ENCODE measurements around the gene HSD17B8.
A peak's percentile ranks its signal among the peaks of the same experiment; 100 is the strongest.

Gene HSD17B8

DNA sequence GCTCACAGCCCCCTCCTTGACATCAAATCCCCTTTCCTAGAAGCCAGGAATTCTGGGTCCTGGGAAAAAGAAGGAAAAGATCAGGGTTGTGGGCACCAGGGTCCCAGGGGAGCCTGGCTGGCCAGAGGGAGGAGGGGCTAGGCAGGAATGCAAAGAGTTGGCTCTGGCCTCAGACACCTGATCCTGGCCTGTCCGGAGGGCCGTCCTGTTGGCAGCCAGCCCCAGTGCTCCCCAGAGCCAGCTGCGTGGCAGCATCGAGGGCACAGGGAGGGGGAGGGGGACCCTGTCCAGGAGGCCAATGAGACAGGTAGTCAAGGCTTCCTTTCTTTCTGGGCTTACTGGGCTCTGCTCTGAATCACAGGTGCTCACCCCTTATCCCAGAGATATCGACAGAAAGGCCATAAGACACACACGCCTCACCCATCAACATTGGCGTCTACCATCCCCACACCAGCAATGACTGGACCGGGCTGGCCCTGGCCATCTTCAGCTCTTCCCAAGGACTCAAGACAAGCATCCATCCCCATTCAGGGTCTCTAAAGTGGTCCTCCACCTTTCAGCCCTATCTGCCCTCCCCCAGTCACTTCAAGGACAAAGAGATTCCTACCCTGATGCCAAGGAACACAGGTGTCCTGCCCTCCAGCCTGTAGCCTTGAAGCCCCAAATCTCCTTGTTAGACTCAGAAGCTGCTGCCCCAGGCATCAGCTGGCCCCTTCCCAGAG, 12.9 kb upstream of the HSD17B8 start:
- DNase-seq (ENCODE audit: low read depth in 2 of 2), result no peak

DNA sequence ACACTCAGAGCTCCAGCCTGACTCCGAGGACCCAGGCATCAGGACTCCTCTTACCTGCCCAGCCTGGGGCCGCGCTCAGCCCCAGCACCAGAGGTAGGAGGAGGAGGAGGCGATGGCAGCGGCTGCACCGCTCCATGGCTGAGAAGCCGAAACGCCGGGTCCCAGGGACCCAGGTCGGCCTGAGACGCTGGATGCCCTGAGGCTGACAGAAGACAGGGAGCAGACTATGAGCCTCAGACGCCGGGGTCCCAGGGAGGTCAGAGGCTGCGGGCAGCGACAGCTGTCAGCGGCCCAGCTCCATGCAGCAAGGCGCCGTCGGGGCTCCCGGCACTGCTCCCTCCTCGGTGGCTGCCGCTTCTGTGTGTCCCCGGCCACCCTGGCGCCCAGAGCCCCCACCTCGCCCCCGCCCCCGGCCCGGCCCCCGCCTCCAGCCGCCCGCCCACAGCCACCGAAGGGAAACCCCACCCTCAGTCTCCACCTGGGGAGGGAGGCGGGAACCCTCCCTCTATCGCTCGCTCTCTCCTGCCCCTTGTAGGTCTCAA, 12.3 kb upstream of the HSD17B8 start, which contains the start of gene COL11A2:
Gene COL11A2 (minus strand): TSS at position 363 of the 542 bp plus-strand sequence. CDS start 227 bp downstream, at position 136.
- DNase-seq (ENCODE audit: low read depth in 2 of 2), result no peak

DNA sequence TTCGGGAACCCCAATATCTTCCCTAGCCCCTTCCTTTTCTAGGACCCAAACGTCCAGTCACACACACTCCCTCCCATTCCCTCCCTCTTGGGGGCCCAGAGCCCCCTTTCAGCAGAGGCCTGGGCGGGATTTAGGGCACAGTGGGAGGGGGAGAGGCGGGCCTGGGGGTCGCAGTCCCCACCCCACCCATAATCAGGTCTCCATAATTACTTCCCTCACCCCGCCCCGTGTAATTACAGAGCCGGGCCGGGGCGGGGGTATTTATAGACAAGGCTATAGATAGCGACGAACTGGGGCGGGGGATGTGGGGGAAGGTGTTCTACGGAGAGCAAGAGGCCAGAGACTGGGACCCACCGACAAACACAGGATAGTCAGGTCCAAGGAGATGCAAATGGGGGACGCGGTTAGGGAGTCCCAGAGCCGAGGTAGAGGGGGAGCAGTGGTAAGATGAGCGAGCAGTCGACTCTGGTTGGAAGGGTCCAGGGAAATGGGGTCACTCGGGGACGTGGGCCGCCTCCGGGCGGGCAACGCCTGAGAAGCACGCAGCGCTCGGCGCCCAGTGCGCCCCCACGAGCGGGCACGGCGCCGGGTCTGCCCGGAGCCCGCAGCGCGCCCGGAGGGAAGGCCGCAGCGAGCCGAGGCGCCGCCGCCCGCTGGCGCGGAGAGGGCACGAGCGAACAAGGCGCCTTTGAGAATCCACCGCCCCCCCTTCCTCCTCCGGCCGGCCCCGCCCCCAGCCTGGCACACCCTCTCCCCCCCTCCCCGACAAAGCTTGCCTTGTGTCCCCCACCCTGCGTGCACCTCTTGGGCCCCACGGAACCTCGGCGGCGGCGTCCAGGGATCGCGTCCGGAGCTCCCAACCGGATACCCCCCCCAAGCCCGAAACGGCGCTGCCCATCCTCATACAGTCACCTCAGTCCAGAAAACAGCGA, 11.5 kb upstream of the HSD17B8 start:
- DNase-seq (ENCODE audit: low read depth in 2 of 2), result no peak

DNA sequence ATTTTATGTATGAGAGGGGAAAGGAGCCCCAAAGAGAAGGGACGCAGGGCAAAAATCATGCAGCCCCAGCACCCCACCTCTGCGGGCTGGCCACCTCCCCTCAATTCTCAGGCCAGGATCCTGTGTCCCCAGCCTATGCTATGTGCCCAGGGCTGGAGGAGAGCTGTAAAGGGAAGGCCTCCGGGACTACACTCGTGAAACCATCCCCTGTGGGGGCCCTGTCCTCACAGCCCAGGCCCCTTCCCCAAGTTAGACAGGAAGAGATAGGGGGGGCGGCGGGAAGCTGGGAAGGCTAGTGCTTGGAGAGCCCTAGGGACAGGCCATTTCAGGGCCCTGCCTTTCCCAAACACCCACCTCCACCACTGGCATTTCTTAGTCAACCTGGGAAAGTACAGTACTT, 10.8 kb upstream of the HSD17B8 start:
- DNase-seq (ENCODE audit: low read depth in 2 of 2), result no peak

DNA sequence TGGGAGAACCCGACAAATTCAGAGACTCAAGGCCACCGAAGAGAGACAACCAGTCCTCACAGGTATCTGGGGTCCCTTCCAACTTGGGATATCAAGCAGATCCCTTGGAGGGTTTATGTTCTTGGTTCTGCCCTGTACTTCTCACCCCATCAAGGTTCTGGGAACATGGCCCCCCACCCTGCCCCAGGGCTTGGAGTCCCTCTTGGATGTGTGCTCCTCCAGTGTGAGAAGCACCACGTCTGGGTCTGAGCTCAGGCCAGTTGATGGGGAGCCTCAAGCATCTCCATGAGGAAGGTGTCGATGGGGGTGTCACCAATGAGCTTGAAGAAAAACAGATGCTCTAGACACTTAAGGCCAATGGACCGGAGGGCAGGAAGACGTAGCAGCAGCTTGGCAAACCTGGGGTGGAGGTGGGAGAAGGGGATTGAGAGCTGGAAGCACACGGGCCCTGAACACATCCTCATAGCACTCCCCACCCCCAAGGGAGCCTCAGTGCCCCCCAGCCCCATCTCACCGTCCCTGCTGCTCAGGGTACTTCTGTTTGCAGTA, 9.9 kb upstream of the HSD17B8 start:
- no peak for DNase-seq (ENCODE audit: low read depth in 2 of 2)

DNA sequence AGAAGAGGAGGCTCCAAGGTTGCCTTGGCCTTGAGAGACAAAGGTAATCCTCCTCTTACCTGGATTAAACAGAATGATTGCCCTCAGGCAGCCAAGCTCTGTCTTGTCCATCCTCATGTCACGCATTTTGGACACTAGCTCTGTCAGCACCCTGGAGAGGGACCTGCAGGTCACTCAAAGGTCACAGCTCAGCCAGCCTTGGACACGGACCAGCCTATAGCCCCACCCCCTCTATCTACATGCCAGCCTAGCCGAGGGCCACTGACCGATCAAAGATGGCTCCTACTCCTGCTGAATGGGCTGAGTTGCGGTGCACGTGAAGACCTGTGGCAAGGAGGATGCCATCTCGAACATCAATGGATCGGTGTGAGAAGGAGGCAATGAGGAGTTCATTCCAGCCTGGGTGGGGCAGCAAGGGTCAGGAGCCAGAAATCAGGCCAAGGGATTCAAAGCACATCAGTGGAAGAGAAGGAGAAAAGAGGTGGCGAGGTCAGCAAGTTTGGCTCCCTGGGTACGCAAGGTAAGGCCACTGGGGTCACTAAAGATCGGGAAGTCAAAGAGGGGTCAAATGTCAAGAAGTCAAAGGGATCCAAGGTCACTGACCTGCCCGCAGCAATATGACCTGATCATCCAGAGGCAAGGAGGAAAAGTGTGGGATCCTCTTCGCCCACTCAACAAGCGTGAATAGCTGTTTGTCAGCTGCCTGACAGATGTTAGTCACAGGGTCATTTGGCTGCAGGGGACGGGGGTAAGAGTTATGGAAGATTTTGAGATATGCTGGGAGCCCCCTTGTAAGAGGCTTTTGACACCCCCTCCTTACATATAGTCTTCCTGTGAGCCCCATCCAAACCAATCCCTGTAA, 8.9 kb upstream of the HSD17B8 start:
- DNase-seq (ENCODE audit: low read depth in 2 of 2), result no peak

DNA sequence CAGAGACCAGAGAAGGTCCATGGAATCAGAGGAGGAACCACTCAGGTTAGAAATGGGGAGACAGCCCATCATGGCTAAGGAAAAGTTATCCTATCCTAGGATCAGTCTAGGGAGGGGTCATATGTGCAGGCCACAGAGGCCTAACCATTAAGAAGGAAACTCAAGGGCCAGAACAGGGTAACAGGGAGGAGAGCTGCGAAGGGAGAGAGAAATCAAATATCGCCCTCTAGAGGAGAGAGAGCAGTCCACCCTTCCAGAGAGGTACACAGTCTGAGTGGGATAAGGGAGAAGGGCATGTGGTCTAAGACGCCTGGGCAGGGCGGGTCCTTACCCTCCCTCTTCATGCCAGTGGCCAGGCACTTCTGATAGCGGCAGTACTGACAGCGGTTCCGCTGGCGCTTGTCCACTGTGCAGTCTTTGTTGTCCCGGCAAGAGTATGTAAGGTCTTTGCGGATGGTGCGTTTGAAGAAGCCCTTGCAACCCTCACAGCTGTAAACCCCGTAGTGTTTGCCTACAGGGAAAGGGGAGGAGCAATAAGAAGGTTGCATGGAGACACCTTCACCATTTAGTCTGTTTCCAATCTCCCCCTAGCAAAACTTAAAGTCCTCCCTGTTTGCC, 6.9 kb upstream of the HSD17B8 start:
- DNase-seq (ENCODE audit: low read depth in 2 of 2), result no peak

DNA sequence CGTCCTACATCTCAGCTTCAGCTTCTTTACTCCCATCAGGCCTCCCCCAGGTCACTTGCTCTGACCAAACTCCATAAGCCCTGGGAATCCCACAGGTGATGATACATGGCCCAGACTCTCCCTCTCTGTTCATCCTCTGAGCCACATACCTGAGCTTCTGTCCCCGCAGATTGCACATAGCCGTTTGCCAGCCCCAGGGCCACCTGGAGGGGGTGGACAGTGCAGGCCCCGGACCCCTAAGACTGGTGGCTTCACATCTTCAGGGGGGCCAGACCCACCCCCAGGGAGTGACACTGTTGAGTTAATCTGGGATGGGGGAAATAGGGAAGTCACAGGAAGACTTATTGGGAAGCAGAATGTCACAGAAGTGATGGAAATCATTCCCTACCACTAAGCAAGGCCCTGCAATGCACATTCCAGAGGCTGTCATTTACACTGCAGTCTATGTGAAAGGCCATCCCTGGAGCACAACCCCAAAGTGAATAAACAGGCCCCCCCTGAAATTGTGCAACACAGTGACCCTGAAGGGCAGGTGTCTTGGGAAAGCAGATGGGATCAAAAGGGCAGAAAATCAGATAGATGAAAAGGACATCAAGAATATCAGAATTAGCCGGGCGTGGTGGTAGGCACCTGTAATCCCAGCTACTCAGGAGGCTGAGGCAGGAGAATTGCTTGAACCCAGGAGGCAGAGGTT, 6.1 kb upstream of the HSD17B8 start:
- no peak for DNase-seq (ENCODE audit: low read depth in 2 of 2)

DNA sequence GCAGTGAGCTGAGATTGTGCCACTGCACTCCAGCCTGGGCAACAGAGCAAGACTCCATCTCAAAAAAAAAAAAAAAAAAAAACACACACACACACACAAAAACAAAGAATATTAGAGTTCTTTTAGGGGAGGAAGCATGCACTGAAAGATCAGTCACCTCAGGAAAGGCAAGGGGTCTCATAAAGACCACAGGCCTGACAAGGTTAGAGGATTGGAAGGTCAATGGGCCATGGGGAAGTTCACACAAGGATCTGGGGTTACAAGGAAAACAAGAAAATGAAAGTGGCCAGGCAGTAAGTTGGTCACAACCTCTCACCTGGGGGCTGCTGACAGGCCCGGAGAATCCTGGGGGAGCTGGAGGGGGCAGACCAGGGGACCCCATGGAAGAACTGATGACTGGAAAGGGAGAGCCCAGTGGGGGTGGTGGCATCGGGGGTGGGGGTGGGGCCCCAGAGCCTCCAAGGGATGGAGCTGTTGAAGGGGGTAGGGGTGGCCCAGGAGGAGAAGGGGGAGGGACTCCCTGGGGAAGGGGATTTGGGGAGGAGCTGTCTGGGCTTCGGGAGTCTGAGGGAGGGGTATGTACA, 5.5 kb upstream of the HSD17B8 start:
- DNase-seq (ENCODE audit: low read depth in 2 of 2), result no peak

DNA sequence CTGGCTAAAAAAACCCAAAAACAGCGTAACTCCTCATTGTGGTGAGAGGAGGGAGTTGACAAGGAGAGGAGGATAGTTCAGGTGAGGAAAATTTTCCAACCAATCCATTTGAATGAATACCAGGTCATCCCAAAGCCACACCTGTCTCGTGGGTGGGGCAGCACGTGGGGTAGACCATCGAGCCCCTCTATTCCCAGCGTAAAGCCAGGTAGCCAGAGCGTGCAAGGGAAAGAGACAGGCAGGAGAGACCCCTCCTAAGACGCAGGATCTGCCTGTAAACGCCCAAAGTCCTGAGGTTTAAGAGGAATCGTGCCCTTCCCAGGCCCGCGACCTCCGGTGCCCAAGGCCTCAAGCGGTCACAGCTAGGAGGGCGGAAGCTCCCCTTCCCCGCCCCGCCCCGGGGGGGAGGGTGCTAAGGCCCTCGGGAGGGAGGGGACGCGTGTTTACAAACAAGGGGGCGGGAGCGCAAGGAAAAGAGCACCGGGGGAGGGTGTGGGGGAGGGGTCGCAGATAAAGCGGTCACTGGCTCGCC, 4.7 kb upstream of the HSD17B8 start:
- DNase-seq (ENCODE audit: low read depth in 2 of 2), result no peak

DNA sequence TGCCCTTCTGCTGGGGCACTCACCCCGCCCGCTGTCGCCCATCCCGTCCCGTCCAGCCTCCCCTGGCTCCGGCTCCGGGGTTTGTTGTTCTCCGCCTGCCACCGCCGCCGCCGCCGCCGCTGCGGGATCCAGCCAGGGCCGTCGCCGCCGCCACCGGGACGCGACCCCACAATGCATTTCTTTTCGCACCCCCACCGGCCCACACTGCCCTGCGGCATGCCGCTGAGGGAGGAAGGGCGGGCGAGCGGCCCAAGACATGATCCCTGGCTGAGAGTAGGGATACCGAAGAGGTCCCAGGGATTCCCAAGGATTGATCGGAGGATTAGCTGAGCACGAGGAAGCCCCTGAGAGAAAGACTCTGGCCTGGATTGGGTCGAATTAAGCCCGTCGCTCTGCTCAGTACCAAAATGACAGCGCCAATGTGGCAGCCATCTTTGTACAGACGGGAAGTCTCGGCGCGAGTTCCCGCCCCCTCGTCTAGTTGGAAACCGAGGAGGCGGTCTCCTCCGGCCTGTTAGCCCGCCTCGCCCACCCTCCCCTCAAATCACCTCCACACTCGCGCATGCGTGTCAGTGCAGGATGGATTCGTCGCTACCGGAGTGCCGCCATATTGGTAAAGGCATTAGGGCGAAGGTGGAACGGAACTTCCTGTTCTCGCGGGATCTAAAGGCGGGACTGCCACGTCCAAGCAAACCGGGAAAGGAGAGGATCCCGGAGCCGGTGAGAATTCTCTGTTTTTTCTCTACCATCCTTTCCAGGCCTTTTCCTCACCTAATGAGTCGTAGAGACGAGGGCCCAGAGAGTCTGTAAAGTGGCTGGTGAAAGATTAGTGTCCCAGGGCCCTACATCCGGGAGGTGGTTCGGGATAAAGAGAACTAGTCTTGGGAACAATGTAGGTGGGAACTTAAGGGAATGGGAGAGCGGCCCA, 4.0 kb upstream of the HSD17B8 start, which contains the start of the genes RXRB and SLC39A7:
Gene RXRB (minus strand): TSS at position 447 of the 928 bp plus-strand sequence. CDS start 189 bp downstream, at position 258.
Gene SLC39A7 (plus strand): TSS at position 649 of the 928 bp plus-strand sequence. CDS start 379 bp downstream, outside the sequence.
- DNase-seq (ENCODE audit: low read depth in 2 of 2), result peak; percentile 99

DNA sequence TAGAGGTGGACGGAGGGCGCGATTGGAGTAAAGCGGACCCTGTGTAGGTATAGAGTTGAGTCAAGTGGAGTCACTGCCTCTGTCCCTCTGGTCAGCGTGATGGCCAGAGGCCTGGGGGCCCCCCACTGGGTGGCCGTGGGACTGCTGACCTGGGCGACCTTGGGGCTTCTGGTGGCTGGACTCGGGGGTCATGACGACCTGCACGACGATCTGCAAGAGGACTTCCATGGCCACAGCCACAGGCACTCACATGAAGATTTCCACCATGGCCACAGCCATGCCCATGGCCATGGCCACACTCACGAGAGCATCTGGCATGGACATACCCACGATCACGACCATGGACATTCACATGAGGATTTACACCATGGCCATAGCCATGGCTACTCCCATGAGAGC, 3.3 kb upstream of the HSD17B8 start:
- no peak for DNase-seq (ENCODE audit: low read depth in 2 of 2)

DNA sequence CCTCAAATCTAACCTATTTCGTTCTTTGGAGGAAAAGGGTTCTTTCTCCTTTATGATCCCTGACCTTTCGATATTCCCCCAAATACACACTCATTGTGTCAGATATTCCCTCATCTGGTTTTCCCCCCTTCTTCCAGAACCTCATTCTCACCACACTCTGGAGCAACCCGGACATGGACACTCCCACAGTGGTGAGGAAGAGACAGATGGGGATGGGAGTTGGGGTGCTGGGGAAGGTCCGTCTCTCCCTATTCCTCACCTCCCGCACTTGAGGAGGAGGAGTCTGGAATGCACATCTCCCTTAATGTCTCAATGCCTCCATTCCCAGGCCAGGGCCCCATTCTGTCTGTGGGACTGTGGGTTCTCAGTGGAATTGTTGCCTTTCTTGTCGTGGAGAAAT, 2.5 kb upstream of the HSD17B8 start:
- no peak for DNase-seq (ENCODE audit: low read depth in 2 of 2)

DNA sequence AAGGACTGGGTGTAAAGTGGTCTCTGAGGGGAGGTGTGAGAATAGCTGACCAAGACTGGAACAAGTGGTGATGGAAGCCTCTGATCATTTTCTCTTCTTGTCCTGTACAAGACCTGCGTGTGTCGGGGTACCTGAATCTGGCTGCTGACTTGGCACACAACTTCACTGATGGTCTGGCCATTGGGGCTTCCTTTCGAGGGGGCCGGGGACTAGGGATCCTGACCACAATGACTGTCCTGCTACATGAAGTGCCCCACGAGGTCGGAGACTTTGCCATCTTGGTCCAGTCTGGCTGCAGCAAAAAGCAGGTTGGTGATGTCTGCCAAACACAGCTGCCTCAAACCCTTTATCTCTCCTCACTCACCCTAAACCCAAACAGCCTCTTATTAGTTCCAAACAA, 1.7 kb upstream of the HSD17B8 start:
- DNase-seq (ENCODE audit: low read depth in 2 of 2), result no peak

DNA sequence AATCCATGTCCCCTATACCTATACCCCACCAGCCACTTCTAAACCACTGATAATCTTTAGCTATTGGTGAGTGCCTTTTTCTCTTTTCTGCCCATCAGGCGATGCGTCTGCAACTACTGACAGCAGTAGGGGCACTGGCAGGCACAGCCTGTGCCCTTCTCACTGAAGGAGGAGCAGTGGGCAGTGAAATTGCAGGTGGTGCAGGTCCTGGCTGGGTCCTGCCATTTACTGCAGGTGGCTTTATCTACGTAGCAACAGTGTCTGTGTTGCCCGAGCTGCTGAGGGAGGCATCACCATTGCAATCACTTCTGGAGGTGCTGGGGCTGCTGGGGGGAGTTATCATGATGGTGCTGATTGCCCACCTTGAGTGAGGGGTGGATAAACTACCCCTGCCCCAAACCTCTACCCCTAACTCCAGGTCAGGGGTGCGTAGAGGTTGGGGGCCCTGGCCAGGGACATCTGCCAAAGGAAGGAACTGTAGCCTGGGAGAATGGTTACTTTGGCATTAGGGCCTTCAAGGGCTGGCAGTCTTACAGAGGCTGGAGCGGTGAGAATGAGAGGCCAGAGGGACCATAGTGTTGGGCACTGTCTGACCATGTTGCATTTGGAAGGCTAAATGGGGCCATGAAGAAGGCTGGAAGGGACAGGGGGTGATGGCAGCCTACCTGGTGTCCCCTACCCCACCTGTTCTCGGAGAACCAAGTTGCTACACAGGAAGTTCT, 851 bp upstream of the HSD17B8 start:
- no peak for DNase-seq (ENCODE audit: low read depth in 2 of 2)

DNA sequence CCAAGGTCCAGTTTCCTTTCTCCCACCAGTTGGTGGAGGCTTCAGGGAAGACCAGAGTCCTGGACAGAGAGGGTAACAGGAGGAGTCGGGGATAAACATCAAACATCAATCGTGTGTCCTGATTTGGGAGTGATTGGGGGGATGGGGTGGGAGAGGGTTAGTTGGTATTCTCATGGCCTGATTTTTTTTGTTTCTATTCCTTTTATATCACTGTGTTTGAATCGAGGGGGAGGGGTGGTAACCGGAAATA, 365 bp upstream of the HSD17B8 start:
- no peak for DNase-seq (ENCODE audit: low read depth in 2 of 2)

DNA sequence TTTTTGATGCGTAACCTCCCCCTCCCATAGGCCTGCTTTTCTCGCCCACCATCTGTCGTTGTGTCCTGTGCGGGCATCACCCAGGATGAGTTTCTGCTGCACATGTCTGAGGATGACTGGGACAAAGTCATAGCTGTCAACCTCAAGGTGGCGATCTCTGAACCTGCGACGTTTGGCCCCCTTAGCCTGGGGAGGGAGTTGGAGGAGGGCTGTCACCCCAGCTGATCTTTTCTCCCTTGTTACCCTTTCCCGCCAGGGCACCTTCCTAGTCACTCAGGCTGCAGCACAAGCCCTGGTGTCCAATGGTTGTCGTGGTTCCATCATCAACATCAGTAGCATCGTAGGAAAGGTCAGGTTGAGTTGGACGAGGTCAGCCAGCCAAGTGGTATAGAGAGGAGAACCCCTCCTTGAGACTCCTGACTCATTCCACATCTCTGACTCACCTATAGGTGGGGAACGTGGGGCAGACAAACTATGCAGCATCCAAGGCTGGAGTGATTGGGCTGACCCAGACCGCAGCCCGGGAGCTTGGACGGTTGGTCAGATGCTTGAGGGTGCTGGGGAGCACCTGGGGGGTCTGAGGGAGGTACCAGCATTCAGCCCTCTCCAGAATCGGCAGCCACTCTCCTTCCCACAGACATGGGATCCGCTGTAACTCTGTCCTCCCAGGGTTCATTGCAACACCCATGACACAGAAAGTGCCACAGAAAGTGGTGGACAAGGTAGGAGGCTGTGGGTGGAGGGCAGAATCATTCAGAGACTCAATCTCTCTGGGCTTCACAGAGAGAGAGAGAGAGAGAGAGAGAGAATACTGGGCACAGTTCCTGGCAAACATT, 954 bp downstream of the HSD17B8 start:
- no peak for DNase-seq (ENCODE audit: low read depth in 2 of 2)

Data from fibroblast of skin of left biceps (primary cell).